Neural cell (in vitro differentiated cells): ENCODE measurements around the gene SNTG2.

ENCODE experiments used
- EZH2 ChIP-seq: fragments of 200-600, 300-800 bp; shearing (Covaris generic), sonication (generic); IDR thresholded peaks from 2 replicates; pipeline ENCODE4 v1.6.1; 2014; ENCODE audit warnings: antibody characterized with exemption, low read length, borderline replicate concordance, mild to moderate bottlenecking; ENCODE audit not compliant: insufficient read depth, poor library complexity, severe bottlenecking
- POLR2AphosphoS5 ChIP-seq: IDR thresholded peaks from 2 replicates; pipeline ENCODE4 v1.6.1; 2012
- RAD21 ChIP-seq: fragments of 450-650 bp; conservative IDR thresholded peaks from 2 replicates; pipeline ENCODE4 v1.6.1; 2014; ENCODE audit warnings: antibody characterized with exemption, mild to moderate bottlenecking, moderate library complexity
- SMC3 ChIP-seq: fragments of 450-650 bp; conservative IDR thresholded peaks from 2 replicates; pipeline ENCODE4 v1.6.1; 2014; ENCODE audit warnings: antibody characterized with exemption, mild to moderate bottlenecking, moderate library complexity; ENCODE audit not compliant: poor library complexity
- TAF1 ChIP-seq: IDR thresholded peaks from 2 replicates; pipeline ENCODE4 v1.6.1; 2012; ENCODE audit warnings: low read depth
- TF ChIP-seq, protein P1 (sequence below): fragments of 450-650 bp; IDR thresholded peaks from 2 replicates; pipeline ENCODE4 v1.5.1; 2014; ENCODE audit warnings: antibody characterized with exemption, mild to moderate bottlenecking, moderate library complexity; ENCODE audit not compliant: poor library complexity, severe bottlenecking

DNA sequence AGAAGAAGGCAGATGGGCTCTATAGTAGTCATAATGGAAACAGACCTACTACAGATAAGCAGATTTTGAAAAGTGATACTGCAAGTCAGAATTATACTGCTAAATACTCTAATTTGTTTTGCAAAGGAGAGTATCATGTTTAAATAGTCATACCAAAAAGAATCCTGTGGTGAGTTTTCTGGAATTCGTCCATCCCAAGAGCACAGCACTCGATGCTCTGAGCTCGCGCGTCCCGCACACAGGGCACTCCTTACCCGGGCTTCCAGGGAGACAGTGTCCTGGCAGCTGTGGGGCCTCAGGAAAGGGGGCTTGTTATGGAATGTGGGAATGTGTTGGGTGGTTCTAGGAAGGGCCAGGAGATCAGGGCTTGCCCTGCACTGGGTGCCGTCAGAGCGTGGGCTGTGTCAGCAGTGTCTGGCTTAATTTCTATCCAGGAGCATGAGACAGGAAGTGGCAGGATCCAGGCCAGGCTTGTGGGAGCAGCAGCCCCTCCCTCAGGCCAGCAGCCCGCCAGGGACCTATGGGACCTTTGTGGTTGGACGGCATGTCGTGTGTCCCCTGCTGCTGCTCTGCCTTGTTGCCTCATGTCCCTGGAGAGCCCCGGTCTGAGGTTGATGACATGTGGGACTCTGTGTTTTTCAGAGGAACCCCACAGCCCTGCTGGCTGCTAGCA is 269.4 kb downstream of the SNTG2 start:
- TF ChIP-seq, protein P1, sequence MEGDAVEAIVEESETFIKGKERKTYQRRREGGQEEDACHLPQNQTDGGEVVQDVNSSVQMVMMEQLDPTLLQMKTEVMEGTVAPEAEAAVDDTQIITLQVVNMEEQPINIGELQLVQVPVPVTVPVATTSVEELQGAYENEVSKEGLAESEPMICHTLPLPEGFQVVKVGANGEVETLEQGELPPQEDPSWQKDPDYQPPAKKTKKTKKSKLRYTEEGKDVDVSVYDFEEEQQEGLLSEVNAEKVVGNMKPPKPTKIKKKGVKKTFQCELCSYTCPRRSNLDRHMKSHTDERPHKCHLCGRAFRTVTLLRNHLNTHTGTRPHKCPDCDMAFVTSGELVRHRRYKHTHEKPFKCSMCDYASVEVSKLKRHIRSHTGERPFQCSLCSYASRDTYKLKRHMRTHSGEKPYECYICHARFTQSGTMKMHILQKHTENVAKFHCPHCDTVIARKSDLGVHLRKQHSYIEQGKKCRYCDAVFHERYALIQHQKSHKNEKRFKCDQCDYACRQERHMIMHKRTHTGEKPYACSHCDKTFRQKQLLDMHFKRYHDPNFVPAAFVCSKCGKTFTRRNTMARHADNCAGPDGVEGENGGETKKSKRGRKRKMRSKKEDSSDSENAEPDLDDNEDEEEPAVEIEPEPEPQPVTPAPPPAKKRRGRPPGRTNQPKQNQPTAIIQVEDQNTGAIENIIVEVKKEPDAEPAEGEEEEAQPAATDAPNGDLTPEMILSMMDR = no peak
- no peak for TF ChIP-seq TAF1
- TF ChIP-seq POLR2AphosphoS5 = no peak
- no peak for TF ChIP-seq SMC3
- TF ChIP-seq EZH2 = no peak
- TF ChIP-seq RAD21 = no peak
